Bone marrow (tissue), 2 donors: Measurements from ENCODE around the gene CAND2.
"Not testable (repeated sequence)": the region's sequence is repeated elsewhere in the genome, so short reads cannot be mapped to it uniquely, and the experiment has no call there.

Experiments used
- DNase-seq, 2 donors: peaks; one replicate each; lab custom pipeline; 2025; lab: John Stamatoyannopoulos, UW

The CAND2 gene

GRCh38 chr3:12771236-12771635 is 25.2 kb upstream of the CAND2 start:
- no peak for DNase-seq

- DNase-seq = no peak
Observed at GRCh38 chr3:12772462-12772861, 24.0 kb upstream of the CAND2 start.

- no peak for DNase-seq
Observed at GRCh38 chr3:12773030-12773709, 23.3 kb upstream of the CAND2 start.

- DNase-seq = no peak
Observed at GRCh38 chr3:12773710-12774086, 22.8 kb upstream of the CAND2 start.

GRCh38 chr3:12774619-12775018 is 21.9 kb upstream of the CAND2 start:
- DNase-seq = no peak

- DNase-seq = no peak
Observed at GRCh38 chr3:12775226-12775625, 21.3 kb upstream of the CAND2 start.

- not testable (repeated sequence) for DNase-seq
Observed at GRCh38 chr3:12775970-12776369, 20.5 kb upstream of the CAND2 start.

GRCh38 chr3:12777171-12777570 is 19.3 kb upstream of the CAND2 start:
- DNase-seq = no peak

GRCh38 chr3:12780751-12781150 is 15.7 kb upstream of the CAND2 start:
- no peak for DNase-seq

- no peak for DNase-seq
Observed at GRCh38 chr3:12782172-12782815, 14.2 kb upstream of the CAND2 start.

GRCh38 chr3:12785096-12785495 is 11.4 kb upstream of the CAND2 start:
- DNase-seq = no peak

GRCh38 chr3:12787346-12787745 is 9.1 kb upstream of the CAND2 start:
- not testable (repeated sequence) for DNase-seq

GRCh38 chr3:12787967-12788690 is 8.4 kb upstream of the CAND2 start:
- not testable (repeated sequence) for DNase-seq

- DNase-seq = no peak
Observed at GRCh38 chr3:12791430-12791829, 5.0 kb upstream of the CAND2 start.

GRCh38 chr3:12793701-12794100 is 2.8 kb upstream of the CAND2 start:
- no peak for DNase-seq

- no peak for DNase-seq
Observed at GRCh38 chr3:12797124-12797891, 828 bp downstream of the CAND2 start.

- DNase-seq = no peak
Observed at GRCh38 chr3:12797892-12798558, 1.5 kb downstream of the CAND2 start.

- DNase-seq = no peak
Observed at GRCh38 chr3:12798559-12799179, 2.2 kb downstream of the CAND2 start.

- DNase-seq = no peak
Observed at GRCh38 chr3:12799525-12800440, 3.3 kb downstream of the CAND2 start.

GRCh38 chr3:12803371-12803770 is 6.9 kb downstream of the CAND2 start:
- DNase-seq = no peak
